ENCODE data around the gene NHLRC1.

Gene NHLRC1

DNA sequence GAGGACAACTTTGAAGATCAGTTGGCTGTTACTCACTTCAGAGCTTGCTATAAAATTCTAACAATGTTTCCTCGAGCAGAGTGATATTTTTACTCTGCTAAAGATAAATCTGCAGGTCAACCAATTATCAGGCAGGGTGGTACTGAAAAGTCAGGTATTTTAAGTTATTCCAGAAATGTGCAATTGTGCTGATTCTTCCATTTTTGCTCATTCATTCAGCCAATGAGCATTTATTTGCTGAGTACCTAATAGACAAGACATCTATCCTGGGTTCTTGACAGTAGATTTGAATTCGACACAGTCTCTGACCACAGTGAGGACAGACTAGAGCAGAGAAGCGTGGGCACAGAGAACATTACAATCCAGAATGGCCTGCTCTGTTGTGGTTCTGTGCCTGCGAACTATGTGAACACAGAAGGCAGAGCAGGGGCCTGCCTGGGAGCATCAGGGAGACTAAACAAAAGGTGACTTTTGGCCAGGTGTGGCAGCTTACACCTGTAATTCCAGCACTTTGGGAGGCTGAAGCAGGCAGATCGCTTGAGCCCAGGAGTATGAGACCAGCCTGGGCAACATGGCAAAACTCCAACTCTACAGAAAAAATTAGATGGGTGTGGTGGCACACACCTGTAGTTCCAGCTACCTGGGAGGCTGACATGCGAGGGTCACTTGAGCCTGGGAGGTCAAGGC is 17.6 kb upstream of the NHLRC1 start:
- DNase-seq (ENCODE audit: low spot score), result no peak

DNA sequence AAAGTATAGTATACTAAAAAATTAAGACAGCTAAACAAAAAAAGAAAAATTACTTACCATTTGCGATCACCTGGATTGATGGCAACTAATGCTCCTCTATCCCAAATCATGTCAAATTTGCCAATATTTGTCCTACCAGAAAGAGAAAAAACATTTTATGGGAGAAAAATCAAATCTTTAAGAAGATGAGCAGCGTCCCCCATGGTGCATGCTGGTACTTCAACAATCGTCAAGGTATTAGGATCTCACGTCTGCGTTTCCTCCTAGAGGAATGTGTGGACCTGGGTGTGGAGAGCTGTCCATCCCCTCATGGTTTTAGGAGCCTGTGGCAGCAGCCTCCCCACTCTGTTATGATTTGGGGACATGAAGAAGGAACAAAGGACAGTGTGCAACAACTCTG is 16.4 kb upstream of the NHLRC1 start:
- no peak for DNase-seq (ENCODE audit: low spot score)

DNA sequence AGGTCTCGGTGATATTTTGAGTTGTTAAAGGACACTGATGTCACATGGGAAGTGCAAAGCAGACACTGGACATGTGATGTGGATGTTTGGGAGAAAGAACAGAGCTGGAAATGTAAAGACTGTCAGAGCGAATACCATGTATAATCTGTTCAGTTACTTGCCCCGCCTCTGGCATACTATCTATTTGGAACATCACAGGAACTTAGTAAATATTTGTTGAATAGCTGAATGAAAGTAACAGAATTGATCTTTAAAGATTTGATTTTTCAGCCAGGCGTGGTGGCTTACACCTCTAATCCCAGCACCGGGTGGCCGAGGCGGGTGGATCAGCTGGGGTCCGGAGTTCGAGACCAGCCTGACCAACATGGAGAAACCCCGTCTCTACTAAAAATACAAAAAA is 13.8 kb upstream of the NHLRC1 start:
- no peak for DNase-seq (ENCODE audit: low spot score)

- DNase-seq (ENCODE audit: low spot score), result no peak
Measured at GRCh38 chr6:18135171-18135570, 12.7 kb upstream of the NHLRC1 start.

DNA sequence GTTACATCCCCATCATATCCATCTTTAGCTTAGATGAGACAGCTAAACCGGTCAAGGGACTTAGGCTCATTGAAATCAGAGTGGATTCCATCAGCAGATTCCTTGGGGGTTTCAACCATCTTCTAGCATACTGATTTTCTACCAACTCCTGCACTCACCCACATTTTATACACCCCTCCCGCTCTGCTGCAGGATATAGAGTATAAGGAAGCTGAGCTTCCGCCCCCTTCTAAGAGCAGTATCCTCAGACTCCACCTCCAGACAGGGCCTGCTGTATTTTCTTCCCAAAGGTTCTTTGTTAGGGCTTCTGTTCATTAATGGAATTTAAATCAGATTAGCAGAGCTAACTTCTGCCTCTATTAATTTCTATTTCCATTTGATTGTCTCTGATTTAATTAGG is 9.9 kb upstream of the NHLRC1 start:
- DNase-seq (ENCODE audit: low spot score), result no peak

GRCh38 chr6:18126121-18126520 is 3.6 kb upstream of the NHLRC1 start:
- DNase-seq (ENCODE audit: low spot score), result no peak

GRCh38 chr6:18121580-18122127 is 823 bp downstream of the NHLRC1 start:
- DNase-seq (ENCODE audit: low spot score), result no peak

DNA sequence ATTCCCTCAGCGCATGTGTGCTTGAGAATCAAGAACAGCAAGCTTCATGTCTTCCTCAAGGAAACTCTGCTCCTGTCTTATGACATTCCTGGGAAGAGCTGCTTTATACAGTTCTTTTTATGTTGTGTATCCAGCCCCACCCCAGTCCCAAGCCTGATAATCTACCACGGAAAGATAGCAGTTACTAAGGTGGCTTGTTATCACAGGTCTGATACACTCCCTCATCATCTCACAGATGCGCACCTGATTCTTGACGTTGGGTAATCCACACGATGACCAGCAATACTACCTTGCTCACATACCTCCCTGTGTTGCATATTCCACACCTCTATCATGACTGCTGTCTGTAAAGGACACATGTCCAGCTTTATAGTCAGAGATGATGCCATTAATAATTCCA is 3.2 kb downstream of the NHLRC1 start:
- no peak for DNase-seq (ENCODE audit: low spot score)

- DNase-seq (ENCODE audit: low spot score), result no peak
Measured at GRCh38 chr6:18118330-18118729, 4.1 kb downstream of the NHLRC1 start.

DNA sequence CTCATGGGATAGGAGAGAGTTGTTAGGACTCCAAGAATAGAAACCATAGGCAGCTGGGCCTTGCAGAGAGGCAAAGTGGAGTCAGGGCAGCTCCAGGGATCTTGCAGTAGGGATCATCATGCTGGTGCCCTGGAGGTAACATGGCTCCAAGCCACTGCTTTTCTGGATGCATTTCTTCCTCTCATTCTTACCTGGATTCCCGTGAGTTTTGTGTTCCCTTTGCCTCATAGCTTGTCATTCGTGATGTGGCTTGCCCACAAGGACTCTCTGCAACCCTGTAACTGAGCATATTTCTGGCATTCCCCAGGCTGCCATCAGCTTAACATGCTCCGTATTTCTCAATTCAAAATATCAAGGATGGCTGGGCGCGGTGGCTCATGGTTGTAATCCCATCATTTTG is 5.3 kb downstream of the NHLRC1 start:
- DNase-seq (ENCODE audit: low spot score), result no peak

- no peak for DNase-seq (ENCODE audit: low spot score)
Measured at GRCh38 chr6:18115356-18115755, 7.1 kb downstream of the NHLRC1 start.

DNA sequence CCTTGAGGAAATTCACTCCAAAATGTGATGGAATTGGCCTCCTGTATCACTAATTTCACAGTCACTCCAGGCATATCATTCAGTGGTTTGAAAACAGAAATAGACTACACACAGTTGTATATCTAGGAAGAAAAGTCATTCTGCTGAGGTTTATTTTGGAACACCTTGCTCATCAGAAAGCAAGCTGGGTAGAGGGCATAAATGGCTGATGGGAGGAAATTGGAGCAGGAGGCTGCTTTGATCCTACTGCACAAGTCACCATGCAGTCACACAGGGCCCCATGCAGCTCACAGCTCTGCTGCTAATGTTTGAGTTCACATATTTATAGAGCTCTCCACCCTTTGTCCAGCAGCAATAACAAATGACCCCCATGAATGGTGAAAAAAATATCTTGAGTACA is 12.3 kb downstream of the NHLRC1 start:
- DNase-seq (ENCODE audit: low spot score), result no peak

DNA sequence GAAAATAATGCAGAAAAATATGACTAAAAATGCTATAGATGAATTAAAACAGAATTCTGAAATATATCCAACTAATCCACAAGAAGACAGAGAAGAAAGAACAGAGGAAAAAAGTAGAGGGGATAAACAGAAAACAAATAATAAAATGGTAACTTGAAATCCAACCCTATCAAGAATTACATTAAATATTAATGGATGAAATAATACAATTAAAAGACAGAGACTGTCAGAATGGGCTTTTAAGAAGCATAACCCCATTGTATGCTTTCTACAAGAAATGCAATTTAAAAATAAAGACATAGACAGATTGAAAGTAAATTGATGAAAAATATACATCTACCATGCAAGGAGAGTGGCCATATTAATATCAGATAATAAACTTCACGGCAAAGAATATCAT is 15.4 kb downstream of the NHLRC1 start:
- DNase-seq (ENCODE audit: low spot score), result no peak

DNA sequence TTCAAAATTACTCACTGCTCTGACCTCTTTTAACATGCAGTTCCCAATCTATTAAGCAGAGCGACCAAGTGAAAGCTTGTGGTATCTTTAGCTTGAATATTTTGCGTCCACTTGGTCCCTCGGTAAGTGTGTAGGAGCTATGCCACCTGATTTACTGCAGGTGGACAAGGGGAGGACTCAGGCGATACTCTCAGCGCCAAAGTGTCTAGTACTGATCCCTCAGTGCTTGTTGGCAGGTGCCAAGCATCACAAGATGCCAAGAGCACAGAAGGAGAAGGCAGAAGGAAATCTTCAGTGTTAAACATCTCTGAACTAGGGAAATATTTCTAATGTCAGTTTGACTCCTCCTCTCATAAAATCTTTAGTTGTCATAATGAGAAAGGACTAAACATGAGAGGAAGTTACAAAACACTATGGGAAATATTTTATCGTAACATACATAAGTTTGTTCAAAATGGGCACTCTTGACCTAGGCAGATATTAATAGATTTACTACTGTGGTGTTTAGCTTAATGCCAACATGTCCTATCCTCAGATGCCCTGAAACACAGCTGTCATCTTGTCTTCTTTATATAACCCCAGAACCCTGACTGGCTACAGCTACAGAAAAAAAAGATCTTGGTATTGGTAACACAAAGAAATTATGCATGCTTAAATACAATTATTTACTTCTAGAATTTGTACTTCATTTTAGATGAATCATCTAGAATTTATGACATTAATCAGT is 19.5 kb downstream of the NHLRC1 start:
- no peak for DNase-seq (ENCODE audit: low spot score)

DNA sequence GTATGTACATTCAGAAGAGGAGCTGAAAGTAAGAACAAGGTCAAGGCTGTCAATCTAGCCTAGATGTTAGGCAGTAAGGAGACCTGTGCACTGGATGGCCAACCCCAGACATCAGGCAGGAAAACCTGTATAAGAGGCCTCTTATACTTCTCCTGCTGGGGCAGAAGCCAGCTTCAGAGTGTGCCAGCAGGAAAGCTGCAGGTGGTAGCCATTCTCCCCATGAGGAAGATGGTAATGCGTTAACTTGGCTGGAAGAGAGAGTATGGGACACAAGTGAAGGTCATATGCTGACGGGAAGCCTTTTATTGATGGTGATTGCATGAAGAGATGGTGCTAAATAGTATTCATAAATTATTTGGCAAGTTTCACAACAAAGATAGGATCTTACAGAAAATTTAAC is 20.6 kb downstream of the NHLRC1 start:
- DNase-seq (ENCODE audit: low spot score), result peak; percentile 22

- no peak for DNase-seq (ENCODE audit: low spot score)
Measured at GRCh38 chr6:18101271-18101670, 21.2 kb downstream of the NHLRC1 start.

DNA sequence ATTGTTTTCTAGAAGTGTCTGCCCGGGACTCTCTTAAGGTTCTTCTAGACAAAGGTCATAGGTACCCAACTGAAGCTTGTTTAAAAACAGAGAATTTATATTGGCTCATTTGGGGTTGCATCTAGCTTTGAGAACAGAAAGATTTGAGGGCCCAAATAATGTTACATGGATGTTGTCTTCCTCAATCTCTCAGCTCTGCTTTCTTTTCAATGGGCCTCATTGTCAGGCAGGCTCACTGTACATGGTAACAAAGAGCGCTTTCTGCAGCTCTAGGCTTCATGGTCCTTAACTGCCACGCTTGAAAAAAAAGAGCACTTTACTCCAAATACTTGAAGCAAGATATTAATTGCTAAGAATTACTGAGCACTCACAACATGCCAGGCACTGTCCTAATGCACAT is 22.2 kb downstream of the NHLRC1 start:
- DNase-seq (ENCODE audit: low spot score), result peak; percentile 97

DNA sequence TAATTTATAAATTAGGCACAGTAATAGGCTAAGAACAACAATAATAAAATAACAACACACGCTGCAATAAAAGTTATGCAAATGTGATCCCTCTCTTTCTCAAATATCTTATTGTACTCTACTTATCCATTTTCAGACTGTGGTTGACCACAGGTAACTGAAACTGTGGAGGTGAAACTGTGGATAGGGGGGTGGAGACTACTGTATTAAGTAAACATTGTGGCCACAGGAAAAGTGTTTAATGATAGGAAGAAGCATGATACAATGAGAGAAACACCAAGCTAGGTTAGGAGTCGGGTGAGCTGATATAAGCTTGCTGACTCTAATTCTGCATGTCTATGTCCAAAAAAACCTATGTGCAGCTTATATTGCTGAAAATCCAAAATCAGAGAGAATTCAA is 23.0 kb downstream of the NHLRC1 start:
- DNase-seq (ENCODE audit: low spot score), result no peak

GRCh38 chr6:18096423-18096822 is 26.1 kb downstream of the NHLRC1 start:
- DNase-seq (ENCODE audit: low spot score), result no peak

- DNase-seq (ENCODE audit: low spot score), result no peak
Measured at GRCh38 chr6:18091382-18091781, 31.1 kb downstream of the NHLRC1 start.

GRCh38 chr6:18090349-18090786 is 32.1 kb downstream of the NHLRC1 start:
- no peak for DNase-seq (ENCODE audit: low spot score)

DNA sequence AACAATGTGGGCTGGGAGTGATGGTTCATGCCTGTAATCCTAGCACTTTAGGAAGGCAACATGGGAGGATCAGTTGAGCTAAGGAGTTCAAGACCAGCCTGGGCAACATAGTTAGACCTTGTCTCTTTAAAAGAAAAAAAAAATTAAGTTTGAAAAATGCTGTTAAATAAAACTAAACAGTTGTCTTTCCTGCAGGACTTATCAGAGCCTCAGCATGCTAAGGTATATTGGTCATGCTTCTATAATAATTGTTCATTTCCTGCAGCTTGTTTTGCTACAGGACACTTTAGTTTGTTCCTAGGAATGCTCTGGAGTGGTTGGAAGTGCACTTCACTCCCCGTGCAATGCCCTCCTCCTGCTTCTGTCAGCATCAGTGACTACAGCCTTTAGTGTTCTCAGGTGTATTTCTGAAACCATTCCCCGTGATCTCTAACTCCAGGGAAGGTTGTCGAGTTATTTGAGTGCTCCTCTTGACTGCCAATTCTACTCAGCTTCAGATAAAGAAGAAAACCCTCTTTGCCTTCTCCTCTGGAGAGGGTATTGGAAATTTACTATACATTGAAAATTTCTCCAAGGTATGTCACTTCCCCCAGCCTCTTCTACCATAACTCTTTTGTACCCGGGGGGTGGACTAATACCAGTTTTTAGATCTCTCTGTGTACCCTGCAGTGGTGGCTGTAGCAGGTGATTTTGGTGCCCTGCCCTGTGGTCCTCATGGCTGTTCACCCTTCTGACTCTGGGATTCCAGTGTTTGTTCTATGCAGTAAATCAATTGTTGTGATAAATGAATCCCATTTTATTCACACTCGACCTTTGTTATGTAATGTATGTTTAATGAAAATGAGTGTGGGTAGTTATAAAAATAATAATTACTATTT is 33.8 kb downstream of the NHLRC1 start:
- DNase-seq (ENCODE audit: low spot score), result no peak
